ENCODE results near the gene TOR1AIP2.

DNA sequence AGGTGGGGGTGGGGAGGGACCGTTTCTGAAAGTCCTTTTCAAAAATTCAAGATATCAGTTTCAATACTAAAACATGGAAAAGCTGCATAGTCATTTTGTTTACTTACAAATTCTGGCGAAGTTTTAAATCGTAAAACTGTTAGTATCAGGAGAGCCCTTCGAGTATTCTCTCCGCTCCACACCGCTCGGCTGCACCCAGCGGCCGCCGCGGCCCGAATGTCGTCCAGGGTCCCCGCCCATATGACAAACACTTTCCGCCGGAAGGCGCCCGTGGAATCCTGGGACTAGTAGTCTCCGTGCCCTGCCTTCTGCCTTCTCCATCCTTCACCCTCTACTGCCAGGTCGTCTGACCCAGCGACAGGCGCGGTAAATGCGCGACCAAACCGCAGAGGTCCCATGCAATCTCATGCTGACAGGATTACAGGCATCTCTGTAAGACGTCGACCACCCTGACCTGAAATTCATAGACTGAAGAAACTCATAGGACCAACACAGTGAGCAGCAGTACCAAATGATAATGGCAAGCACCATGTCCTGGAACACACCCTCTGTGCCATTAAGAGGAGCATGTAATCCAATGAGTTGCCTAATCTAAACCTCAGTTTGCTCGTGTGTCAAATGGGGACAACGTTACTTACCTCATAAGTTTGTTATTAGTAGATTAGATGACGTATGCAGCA lies at the start of gene TOR1AIP2:
- TF ChIP-seq, protein P1, sequence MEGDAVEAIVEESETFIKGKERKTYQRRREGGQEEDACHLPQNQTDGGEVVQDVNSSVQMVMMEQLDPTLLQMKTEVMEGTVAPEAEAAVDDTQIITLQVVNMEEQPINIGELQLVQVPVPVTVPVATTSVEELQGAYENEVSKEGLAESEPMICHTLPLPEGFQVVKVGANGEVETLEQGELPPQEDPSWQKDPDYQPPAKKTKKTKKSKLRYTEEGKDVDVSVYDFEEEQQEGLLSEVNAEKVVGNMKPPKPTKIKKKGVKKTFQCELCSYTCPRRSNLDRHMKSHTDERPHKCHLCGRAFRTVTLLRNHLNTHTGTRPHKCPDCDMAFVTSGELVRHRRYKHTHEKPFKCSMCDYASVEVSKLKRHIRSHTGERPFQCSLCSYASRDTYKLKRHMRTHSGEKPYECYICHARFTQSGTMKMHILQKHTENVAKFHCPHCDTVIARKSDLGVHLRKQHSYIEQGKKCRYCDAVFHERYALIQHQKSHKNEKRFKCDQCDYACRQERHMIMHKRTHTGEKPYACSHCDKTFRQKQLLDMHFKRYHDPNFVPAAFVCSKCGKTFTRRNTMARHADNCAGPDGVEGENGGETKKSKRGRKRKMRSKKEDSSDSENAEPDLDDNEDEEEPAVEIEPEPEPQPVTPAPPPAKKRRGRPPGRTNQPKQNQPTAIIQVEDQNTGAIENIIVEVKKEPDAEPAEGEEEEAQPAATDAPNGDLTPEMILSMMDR (conservative IDR thresholded peaks at IDR 0.05 in 1 of 2, IDR thresholded peaks at IDR 0.05 in 1 of 2; ENCODE audit: extremely low read depth in 1 of 2, insufficient read depth in 1 of 2, low read depth in 1 of 2, low read length in 2 of 2) = no peak
- no peak for TF ChIP-seq EZH2 (IDR thresholded peaks at IDR 0.05; ENCODE audit: borderline replicate concordance, low read length)

Measured in mammary epithelial cell (primary cell).